SK-N-SH (cell line): ENCODE results near the gene FLCN. TPM values are rescaled to one million over a fixed set of nuclear protein-coding genes. Genes with fewer than 3 reads are reported as not detected.

Source experiments
- CTCF ChIA-PET: fragments of 300-600, 350-600 bp; formaldehyde crosslinking; extraction: SDS; loops from one replicate; lab custom pipeline; 2021; lab: Yijun Ruan, JAX
- POLR2A ChIA-PET: fragments of 350-600 bp; sonication (Branson Sonifier 250); formaldehyde crosslinking; extraction: SDS; loops from one replicate; lab custom pipeline; 2020; ENCODE audit warnings: antibody characterized with exemption, inconsistent platforms; lab: Yijun Ruan, JAX
- DNase-seq: peaks from one replicate; pipeline ENCODE4 v3.0.0; 2012
- H2AFZ ChIP-seq: fragments of 200-600 bp; sonication (generic); 2 replicates; pipeline ENCODE4 v1.8.1; 2016; ENCODE audit warnings: antibody characterized with exemption, mild to moderate bottlenecking, low read depth
- H3F3A ChIP-seq: fragments of 200-600 bp; sonication (generic); replicated peaks from 2 replicates; pipeline ENCODE3; 2016; ENCODE audit warnings: antibody characterized with exemption, mild to moderate bottlenecking; ENCODE audit not compliant: insufficient read depth
- H3K27ac ChIP-seq, 2 experiments: fragments of 200-500 bp in 1 of 2; fragments of 200-600 bp in 1 of 2; sonication (Bioruptor generic) in 1 of 2; sonication (generic), shearing (Covaris generic) in 1 of 2; 2 replicates each; pipeline versions ENCODE4 v1.5.1 to v1.6.1; 2014 to 2016; ENCODE audit warnings: low read depth in 2 of 2, inconsistent platforms in 1 of 2, low read length in 1 of 2, mild to moderate bottlenecking in 1 of 2, mixed read lengths in 1 of 2
- H3K27me3 ChIP-seq: fragments of 200-600 bp; sonication (generic), shearing (Covaris generic); 2 replicates; pipeline ENCODE4 v1.6.1; 2016; ENCODE audit warnings: mixed run types; ENCODE audit not compliant: insufficient read depth
- H3K36me3 ChIP-seq, 2 experiments: fragments of 200-500 bp in 1 of 2; fragments of 200-600 bp in 1 of 2; sonication (Bioruptor generic) in 1 of 2; sonication (generic) in 1 of 2; replicated peaks in 1 of 2; 2 replicates each; pipeline versions ENCODE3 to v1.5.1; 2014 to 2016; ENCODE audit warnings: low read length in 1 of 2, mild to moderate bottlenecking in 1 of 2; ENCODE audit not compliant: insufficient read depth in 2 of 2, control insufficient read depth in 1 of 2
- H3K4me1 ChIP-seq, 2 experiments: fragments of 200-500 bp in 1 of 2; fragments of 200-600 bp in 1 of 2; sonication (Bioruptor generic) in 1 of 2; sonication (generic), shearing (Covaris generic) in 1 of 2; 2 replicates each; pipeline versions ENCODE4 v1.5.1 to v1.6.1; 2014 to 2016; ENCODE audit warnings: low read depth in 1 of 2, low read length in 1 of 2, mixed run types in 1 of 2; ENCODE audit not compliant: insufficient read depth in 2 of 2, control insufficient read depth in 1 of 2
- H3K4me2 ChIP-seq: fragments of 200-600 bp; sonication (generic), shearing (Covaris generic); 2 replicates; pipeline ENCODE4 v1.6.1; 2017; ENCODE audit warnings: mixed run types
- H3K4me3 ChIP-seq, 2 experiments: fragments of 200-500 bp in 1 of 2; fragments of 200-600 bp in 1 of 2; sonication (Bioruptor generic) in 1 of 2; sonication (generic), shearing (Covaris generic) in 1 of 2; 2 replicates each; pipeline versions ENCODE4 v1.5.1 to v1.8.1; 2014 to 2016; ENCODE audit warnings: low read depth in 2 of 2, inconsistent platforms in 1 of 2, low read length in 1 of 2, mild to moderate bottlenecking in 1 of 2, mixed read lengths in 1 of 2, moderate library complexity in 1 of 2
- H3K79me2 ChIP-seq: fragments of 200-600 bp; sonication (generic); 2 replicates; pipeline ENCODE4 v1.8.1; 2017; ENCODE audit warnings: mild to moderate bottlenecking; ENCODE audit not compliant: insufficient read depth
- H3K9ac ChIP-seq: fragments of 200-600 bp; sonication (generic); 2 replicates; pipeline ENCODE4 v1.6.1; 2017; ENCODE audit warnings: mixed run types
- H3K9me2 ChIP-seq: fragments of 200-600 bp; sonication (generic); 2 replicates; pipeline ENCODE4 v1.6.1; 2017; ENCODE audit warnings: mixed run types
- H3K9me3 ChIP-seq: fragments of 200-600 bp; sonication (generic); 2 replicates; pipeline ENCODE4 v1.6.1; 2017; ENCODE audit warnings: mixed run types, mild to moderate bottlenecking, moderate library complexity
- H4K20me1 ChIP-seq: fragments of 200-600 bp; sonication (generic); 2 replicates; pipeline ENCODE4 v1.6.1; 2017; ENCODE audit warnings: mild to moderate bottlenecking, mixed run types; ENCODE audit not compliant: insufficient read depth
- EZH2phosphoT487 ChIP-seq: fragments of 200-600 bp; sonication (generic); IDR thresholded peaks from 2 replicates; pipeline ENCODE4 v1.6.1; 2017; ENCODE audit warnings: low read depth, mixed run types, mild to moderate bottlenecking, antibody characterized with exemption, moderate library complexity, borderline replicate concordance
- FOXJ3 ChIP-seq: sonication (generic); formaldehyde crosslinking; IDR thresholded peaks from 2 replicates; pipeline ENCODE4 v1.5.1; 2020; ENCODE audit warnings: mild to moderate bottlenecking, missing genetic modification reagents
- FOXM1 ChIP-seq: IDR thresholded peaks from 2 replicates; pipeline ENCODE4 v1.4.0; 2012; ENCODE audit warnings: low read depth, mild to moderate bottlenecking
- GABPA ChIP-seq: IDR thresholded peaks from 2 replicates; pipeline ENCODE4 v1.4.0; 2012; ENCODE audit warnings: low read depth, mild to moderate bottlenecking
- GATA2 ChIP-seq: sonication (generic); formaldehyde crosslinking; IDR thresholded peaks from 2 replicates; pipeline ENCODE4 v1.5.0; 2020; ENCODE audit warnings: mild to moderate bottlenecking, missing genetic modification reagents
- JUND ChIP-seq: IDR thresholded peaks from 2 replicates; pipeline ENCODE4 v1.4.0; 2012
- MAX ChIP-seq: IDR thresholded peaks from 2 replicates; pipeline ENCODE4 v1.4.0; 2012; ENCODE audit warnings: low read depth
- MXI1 ChIP-seq: IDR thresholded peaks from 2 replicates; pipeline ENCODE4 v1.6.1; 2012; ENCODE audit warnings: mild to moderate bottlenecking, low read depth, low read length, improper control_type of control experiment
- NFIC ChIP-seq: IDR thresholded peaks from 2 replicates; pipeline ENCODE4 v1.4.0; 2012; ENCODE audit warnings: borderline replicate concordance
- RAD21 ChIP-seq: IDR thresholded peaks from 2 replicates; pipeline ENCODE4 v1.6.1; 2012; ENCODE audit warnings: mild to moderate bottlenecking, low read length
- RCOR1 ChIP-seq: fragments of 150-350 bp; IDR thresholded peaks from 2 replicates; pipeline ENCODE4 v1.6.1; 2017; ENCODE audit warnings: antibody characterized with exemption, low read length
- RXRA ChIP-seq: IDR thresholded peaks from 2 replicates; pipeline ENCODE4 v1.4.0; 2012; ENCODE audit warnings: low read depth, mild to moderate bottlenecking, borderline replicate concordance
- SIN3A ChIP-seq: IDR thresholded peaks from 2 replicates; pipeline ENCODE4 v1.6.1; 2012; ENCODE audit warnings: low read depth, mild to moderate bottlenecking, low read length, moderate library complexity, borderline replicate concordance
- SMC3 ChIP-seq: IDR thresholded peaks from 2 replicates; pipeline ENCODE4 v1.6.1; 2012; ENCODE audit warnings: low read depth, low read length, improper control_type of control experiment
- USF1 ChIP-seq: IDR thresholded peaks from 2 replicates; pipeline ENCODE4 v1.4.0; 2012; ENCODE audit warnings: low read depth, borderline replicate concordance
- ZBTB33 ChIP-seq: IDR thresholded peaks from 2 replicates; pipeline ENCODE4 v1.4.0; 2012; ENCODE audit warnings: low read depth, borderline replicate concordance
- WGBS: methylation state at CpG from one replicate; pipeline ENCODE4 v1.1.6; 2017; ENCODE audit warnings: low lambda C conversion rate; 5-methylcytosine and 5-hydroxymethylcytosine counted together
- polyA plus RNA-seq, 3 experiments: library from polyadenylated mRNA; depleted of rRNA; stranded (reverse); fragments of >200 nt; gene quantifications; 2 replicates each; pipeline ENCODE4 v1.2.3, GENCODE V29; 2012
- TF ChIP-seq, protein P1 (sequence below): fragments of 150-350 bp; IDR thresholded peaks from 2 replicates; pipeline ENCODE4 v1.6.1; 2017; ENCODE audit warnings: antibody characterized with exemption, low read length, low read depth, borderline replicate concordance
- TF ChIP-seq, protein P2 (sequence below): fragments of 150-350 bp; IDR thresholded peaks from 2 replicates; pipeline ENCODE4 v1.6.1; 2016; ENCODE audit warnings: mild to moderate bottlenecking, low read depth, low read length

The FLCN gene
- polyA plus RNA-seq, 1 of the 3 experiments (the other 2 are of a cell fraction): 14.6 TPM

GRCh38 chr17:17168401-17168800 lies 68.6 kb downstream of the FLCN start:
- CTCF ChIA-PET: no interaction called here
- no peaks in the 10 kb centered on the region for H4K20me1 ChIP-seq
- TF ChIP-seq RCOR1 (no peak), NFIC (no peak), SMC3 (no peak), FOXM1 (no peak), RXRA (no peak), GATA2 (CRISPR knock-in tag) (no peak), SIN3A (no peak), MXI1 (no peak), FOXJ3 (CRISPR knock-in tag) (no peak), RAD21 (no peak), GABPA (no peak), MAX (no peak), EZH2phosphoT487 (no peak), ZBTB33 (no peak), JUND (no peak), USF1 (no peak)
- TF ChIP-seq, protein P1, sequence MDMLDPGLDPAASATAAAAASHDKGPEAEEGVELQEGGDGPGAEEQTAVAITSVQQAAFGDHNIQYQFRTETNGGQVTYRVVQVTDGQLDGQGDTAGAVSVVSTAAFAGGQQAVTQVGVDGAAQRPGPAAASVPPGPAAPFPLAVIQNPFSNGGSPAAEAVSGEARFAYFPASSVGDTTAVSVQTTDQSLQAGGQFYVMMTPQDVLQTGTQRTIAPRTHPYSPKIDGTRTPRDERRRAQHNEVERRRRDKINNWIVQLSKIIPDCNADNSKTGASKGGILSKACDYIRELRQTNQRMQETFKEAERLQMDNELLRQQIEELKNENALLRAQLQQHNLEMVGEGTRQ: no peak
- TF ChIP-seq, protein P2, sequence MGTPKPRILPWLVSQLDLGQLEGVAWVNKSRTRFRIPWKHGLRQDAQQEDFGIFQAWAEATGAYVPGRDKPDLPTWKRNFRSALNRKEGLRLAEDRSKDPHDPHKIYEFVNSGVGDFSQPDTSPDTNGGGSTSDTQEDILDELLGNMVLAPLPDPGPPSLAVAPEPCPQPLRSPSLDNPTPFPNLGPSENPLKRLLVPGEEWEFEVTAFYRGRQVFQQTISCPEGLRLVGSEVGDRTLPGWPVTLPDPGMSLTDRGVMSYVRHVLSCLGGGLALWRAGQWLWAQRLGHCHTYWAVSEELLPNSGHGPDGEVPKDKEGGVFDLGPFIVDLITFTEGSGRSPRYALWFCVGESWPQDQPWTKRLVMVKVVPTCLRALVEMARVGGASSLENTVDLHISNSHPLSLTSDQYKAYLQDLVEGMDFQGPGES: no peak
- TF ChIP-seq, all 33 proteins: peak for 0
- Histone ChIP-seq H3F3A (no peaks in the 10 kb centered on the region), H3K79me2 (no peaks in the 10 kb centered on the region), H3K9me2 (no peaks in the 10 kb centered on the region), H3K27me3 (no peaks in the 10 kb centered on the region), H3K4me2 (no peak overlapping the region), H3K4me3 (no peak overlapping the region), H3K9me3 (no peaks in the 10 kb centered on the region), H3K27ac (no peak overlapping the region), H2AFZ (no peak overlapping the region), H3K36me3 (peaks cover 14 to 87% of the 10 kb centered on the region in 2 experiments), H3K9ac (no peak overlapping the region), H3K4me1 (no peaks in the 10 kb centered on the region)
- 98% methylated on average over 5 of the region's 5 CpGs for WGBS
- POLR2A ChIA-PET: no interaction called here
- no peak for DNase-seq
